GM21360 (cell line): ENCODE measurements around the gene CASS4.

Experiments used
- ATAC-seq: cut with Tn5 transposase; IDR thresholded peaks from one replicate; pipeline ENCODE4 v1.9.1; 2021; ENCODE audit warnings: mild to moderate bottlenecking, moderate library complexity; ENCODE audit not compliant: unreplicated experiment

Gene CASS4

GRCh38 chr20:56422076-56422823 is 10.2 kb downstream of the CASS4 start:
- no peak for ATAC-seq

DNA sequence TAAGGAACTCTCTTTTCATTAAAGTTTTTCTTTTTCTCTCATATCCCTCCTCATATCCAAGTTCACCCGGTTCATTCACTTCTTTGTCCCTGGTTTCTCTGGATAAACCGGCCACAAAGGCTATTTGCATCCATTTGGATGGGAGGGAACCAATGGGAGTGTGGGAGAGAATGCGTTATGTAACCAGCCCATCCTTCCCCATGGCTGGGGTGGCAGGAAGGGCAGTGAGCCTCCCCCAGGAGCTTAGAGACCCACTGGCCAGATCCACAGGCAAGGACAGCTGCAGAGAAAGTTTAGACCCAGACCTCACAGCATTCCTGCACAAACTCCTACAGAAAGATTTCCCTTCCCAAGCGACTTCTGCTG is 10.7 kb downstream of the CASS4 start:
- ATAC-seq: no peak

- no peak for ATAC-seq
Measured at GRCh38 chr20:56423211-56423610, 11.2 kb downstream of the CASS4 start.

- ATAC-seq: no peak
Measured at GRCh38 chr20:56423886-56424285, 11.8 kb downstream of the CASS4 start.

DNA sequence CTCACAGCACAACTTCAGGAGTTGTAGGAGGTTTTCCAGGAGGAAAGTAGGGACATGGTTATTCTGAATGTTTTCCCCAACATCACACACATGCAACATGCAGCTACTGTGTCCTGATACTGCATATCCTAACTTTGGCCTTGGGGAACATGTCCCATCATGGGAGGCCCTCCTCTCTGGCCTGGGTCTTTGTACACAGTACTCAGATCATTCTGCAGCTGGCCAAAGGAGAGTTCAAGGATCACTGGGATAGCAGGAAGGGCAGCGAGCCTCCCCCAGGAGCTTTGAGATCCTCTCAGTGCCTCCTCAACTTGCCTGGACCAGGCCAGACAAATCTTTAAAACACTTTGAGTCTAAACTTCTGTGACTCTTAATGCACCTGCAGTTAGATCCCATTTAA is 12.9 kb downstream of the CASS4 start:
- ATAC-seq: no peak

DNA sequence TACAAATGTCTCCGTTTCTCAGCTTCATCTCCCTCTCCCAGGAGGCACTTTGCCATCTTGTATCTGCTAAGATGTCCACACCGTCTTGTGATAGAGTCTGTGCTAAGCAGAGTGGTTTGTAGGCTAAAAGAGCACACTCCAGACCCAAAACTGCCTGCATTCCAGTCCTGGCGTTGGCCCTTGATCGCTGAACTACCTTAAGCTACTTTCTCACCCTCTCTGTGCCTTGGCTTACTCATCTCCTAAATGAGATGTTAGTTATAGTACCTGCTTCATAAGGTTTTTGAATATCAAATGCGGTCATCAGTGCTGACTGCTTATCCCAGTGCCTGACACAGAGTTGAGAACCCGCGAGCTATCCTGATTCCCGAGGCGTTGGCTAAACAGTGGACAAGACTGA is 14.0 kb downstream of the CASS4 start:
- ATAC-seq: no peak

DNA sequence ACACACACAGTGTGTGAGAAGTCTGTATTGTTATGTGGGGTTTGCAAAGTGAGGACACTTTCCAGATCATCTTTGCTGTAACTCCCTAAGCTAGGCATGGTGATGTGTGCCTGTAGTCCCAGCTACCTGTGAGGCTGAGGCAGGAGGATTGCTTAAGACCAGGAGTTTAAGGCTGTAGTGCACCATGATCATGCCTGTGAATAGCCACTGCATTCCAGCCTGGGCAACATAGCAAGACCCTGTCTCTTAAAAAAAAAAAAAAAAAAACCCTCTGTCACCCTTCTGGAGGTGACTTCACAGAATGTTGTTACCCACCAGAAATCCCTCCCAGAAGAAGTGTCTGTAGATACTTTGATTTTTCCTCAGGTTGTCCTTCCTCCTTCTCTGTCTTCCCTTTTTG is 14.9 kb downstream of the CASS4 start:
- ATAC-seq: no peak

- no peak for ATAC-seq
Measured at GRCh38 chr20:56427797-56428196, 15.7 kb downstream of the CASS4 start.

DNA sequence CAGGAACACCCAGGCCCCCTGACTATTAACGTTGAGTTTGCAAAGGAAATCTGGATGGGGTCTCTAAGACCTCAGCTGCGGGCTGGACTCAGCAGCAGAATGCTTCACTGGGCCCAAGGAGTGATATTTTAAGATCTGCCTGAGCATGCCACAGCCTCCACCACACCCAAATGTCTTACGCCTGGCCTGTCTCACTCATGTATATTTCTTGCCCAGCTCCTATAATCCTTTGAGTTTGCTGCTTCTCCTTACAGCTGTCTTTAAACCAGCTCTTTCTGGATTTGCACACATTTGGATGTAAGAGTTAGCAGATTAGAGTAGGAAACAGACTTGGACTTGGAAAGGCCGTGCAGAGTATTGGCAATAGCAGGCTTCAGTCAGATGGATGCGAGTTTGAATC is 16.4 kb downstream of the CASS4 start:
- no peak for ATAC-seq

GRCh38 chr20:56428881-56429280 is 16.8 kb downstream of the CASS4 start:
- no peak for ATAC-seq

DNA sequence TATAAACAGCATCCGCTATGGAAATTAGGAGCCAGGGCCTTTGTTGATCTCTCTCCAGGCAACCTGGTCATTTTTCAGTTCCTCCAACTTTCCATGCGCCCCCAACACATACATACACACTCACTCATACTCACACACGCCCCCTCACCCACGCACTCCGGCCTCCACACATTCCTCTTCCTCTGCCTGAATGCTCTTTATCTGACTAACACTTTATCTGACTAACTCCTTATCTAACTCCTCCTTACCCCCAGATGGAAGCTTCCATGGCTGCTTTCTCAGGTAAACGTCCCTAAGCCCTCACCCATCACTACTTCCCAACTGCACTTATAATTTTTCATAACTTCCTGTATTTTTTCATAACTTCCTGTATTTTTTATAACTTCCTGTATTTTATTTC is 17.4 kb downstream of the CASS4 start:
- no peak for ATAC-seq

DNA sequence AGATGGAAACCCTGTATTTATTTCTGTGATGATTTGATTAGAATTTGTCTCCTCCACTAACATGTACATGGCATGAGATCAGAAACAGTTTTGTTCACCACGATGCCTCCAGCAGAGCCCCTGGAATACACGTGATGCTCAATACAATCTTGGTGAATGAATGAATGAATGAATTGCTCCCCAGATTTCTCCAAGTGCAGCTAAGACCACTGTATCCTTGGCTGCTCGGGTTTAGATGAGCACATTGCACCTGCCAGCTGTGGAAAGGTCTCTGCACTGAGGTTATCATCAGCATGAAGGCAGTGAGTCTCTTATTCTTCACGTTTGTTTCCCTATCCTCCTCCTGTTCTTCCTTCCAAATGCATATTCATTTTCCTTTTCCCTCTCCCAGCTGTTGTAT is 17.9 kb downstream of the CASS4 start:
- no peak for ATAC-seq

DNA sequence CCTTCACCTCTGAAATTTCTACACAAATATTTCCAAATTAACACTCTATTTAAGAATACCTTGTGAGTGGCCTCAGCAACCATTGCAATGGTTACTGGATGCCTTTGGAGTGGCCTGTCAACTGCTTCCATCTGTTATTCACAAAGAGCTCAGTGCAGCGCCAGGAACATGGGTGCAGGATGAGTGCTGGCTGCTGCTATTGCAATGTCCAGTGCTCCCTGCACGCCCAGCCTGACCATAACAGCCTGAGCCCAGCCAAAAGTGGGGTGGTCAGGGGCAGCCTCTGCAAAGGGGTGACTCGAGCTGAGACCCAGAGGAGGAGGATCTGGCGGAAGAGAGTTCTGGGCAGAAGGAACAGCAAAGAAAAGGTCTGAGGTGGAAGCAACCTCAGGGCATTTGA is 18.4 kb downstream of the CASS4 start:
- ATAC-seq: no peak

GRCh38 chr20:56430957-56431356 is 18.9 kb downstream of the CASS4 start:
- no peak for ATAC-seq

DNA sequence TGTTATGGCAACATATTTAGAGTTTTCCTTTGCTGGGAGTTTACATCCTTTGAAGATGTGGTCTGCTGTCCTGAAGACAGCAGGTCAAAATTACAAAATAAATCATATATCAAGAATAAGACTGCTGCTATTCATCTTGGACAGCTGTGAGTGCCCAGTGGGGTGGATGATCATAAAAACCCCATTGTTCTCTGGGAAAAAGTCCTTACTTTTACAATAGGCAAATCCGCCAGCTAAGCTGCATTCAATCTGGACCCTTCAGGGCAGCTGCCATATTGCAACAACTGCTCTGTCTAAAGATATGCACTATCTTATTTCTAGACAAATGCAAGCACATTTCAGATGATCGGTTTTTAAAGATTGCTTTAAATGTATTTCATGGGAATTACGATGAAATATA is 19.4 kb downstream of the CASS4 start:
- no peak for ATAC-seq

GRCh38 chr20:56433221-56433879 is 21.3 kb downstream of the CASS4 start:
- no peak for ATAC-seq

GRCh38 chr20:56433880-56434255 is 21.8 kb downstream of the CASS4 start:
- ATAC-seq: no peak

DNA sequence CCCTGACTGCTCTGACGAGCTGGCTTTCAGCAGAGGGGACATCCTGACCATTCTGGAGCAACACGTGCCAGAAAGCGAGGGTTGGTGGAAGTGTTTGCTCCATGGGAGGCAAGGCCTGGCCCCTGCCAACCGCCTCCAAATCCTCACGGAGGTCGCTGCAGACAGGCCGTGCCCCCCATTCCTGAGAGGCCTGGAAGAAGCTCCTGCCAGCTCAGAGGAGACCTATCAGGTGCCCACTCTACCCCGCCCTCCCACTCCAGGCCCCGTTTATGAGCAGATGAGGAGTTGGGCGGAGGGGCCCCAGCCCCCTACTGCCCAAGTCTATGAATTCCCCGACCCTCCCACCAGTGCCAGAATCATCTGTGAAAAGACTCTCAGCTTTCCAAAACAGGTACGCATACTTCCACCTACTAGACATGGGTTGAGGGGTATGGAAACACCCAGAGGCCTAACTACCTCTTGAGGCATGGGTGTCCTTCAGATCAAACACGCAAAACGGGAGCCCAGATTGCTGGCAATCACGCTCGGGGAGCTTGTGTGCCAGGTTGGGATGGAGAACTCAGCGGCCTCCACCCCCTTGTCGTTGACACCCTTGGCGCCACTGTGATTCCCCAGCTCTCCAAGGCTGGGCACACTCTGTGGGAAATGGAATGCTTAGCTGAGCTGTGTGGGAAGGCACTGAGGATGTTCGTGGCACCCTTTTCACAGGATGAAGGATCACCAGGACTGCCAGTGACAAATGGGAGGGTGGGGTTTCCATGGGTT is 25.3 kb downstream of the CASS4 start:
- no peak for ATAC-seq

GRCh38 chr20:56438284-56438683 is 26.2 kb downstream of the CASS4 start:
- no peak for ATAC-seq

DNA sequence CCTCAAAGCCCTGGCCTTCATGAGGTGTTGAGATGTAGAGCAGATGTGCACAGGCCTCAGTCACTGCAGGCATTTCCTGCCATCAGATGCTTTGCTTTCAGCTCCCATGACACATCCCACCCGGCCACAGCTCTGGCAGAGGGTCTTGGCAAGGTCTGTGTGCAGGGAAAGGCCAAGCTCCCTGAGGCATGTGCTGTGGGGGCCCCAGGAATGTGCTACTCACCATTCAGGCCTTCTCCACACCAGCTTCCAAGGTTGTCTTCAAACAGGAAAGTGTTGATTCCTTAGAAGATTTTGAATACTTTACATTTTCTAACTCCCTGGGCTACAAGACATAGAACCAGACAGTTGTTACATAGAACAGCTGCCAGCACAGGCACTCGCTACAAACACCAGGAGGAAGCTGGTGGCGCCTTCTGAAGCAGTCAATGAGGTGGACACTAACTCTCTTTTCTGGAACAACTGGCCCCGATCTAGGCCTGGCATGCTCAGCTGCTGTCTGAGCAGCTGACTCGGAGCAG is 27.8 kb downstream of the CASS4 start:
- ATAC-seq: no peak

GRCh38 chr20:56440346-56441007 is 28.4 kb downstream of the CASS4 start:
- no peak for ATAC-seq
